ENCODE measurements around the gene CMPK1. TPM values are rescaled to one million over a fixed set of nuclear protein-coding genes. Genes with fewer than 3 reads are reported as not detected.

Gene CMPK1
- total and polyA plus RNA-seq, 10 of the 15 experiments (the other 5 are each of a cell fraction or from before 2014, with no cell fraction given): 43.7 to 159 (median 85.6) TPM

- no peak for TF ChIP-seq IRF3 (IDR thresholded peaks at IDR 0.05)
Measured at GRCh38 chr1:47416319-47417169, 83.0 kb downstream of the CMPK1 start (continued).

- Histone ChIP-seq H3K9ac (ENCODE audit: control insufficient read depth, insufficient read depth, low read length) (no peak overlapping the region), H3K27ac (ENCODE audit: control insufficient read depth, insufficient read depth) (no peak overlapping the region), H3K4me3 (no peak overlapping the region), H2AFZ (ENCODE audit: control insufficient read depth, low read depth, low read length) (no peak overlapping the region), H3K4me2 (ENCODE audit: control insufficient read depth, insufficient read depth) (no peak overlapping the region), H3K36me3 (ENCODE audit: control insufficient read depth in 2 of 2, insufficient read depth in 2 of 2, low read length in 1 of 2) (no peaks in the 10 kb centered on the region), H3K79me2 (ENCODE audit: control insufficient read depth, insufficient read depth, low read length) (no peaks in the 10 kb centered on the region), H3K27me3 (replicated peaks in 1 of 2; ENCODE audit: control insufficient read depth in 2 of 2, insufficient read depth in 2 of 2, low read length in 1 of 2) (peaks cover 5 to 8% of the 10 kb centered on the region in 2 experiments; a peak in 3 of 4 replicates), H3K4me1 (ENCODE audit: control insufficient read depth, insufficient read depth, low read length) (peaks cover 5% of the 10 kb centered on the region; the same call in 1 of the 2 replicates), H4K20me1 (ENCODE audit: control insufficient read depth, insufficient read depth) (no peaks in the 10 kb centered on the region), H3K9me3 (replicated peaks; ENCODE audit: control insufficient read depth, insufficient read depth, low read length) (no peaks in the 10 kb centered on the region)
- ChIA-PET CTCF (interaction anchor here (0.7 to 1.2 kb wide), 3 partner anchors 14 to 28 kb away, joined by 3 to 5 read pairs (median 3); no protein-coding TSS in a partner anchor), SMC1A (ENCODE audit: uncharacterized antibody, unreplicated experiment) (interaction anchor here (0.8 kb wide), 1 partner anchor 15 kb away, joined by 3 read pairs; no protein-coding TSS in a partner anchor), RAD21 (ENCODE audit: unreplicated experiment) (no interaction called here), POLR2A (no interaction called here)
- DNase-seq (ENCODE audit: low read depth, low spot score) (no peak), FAIRE-seq (no peak), ATAC-seq (no peak)
- no peak for TF ChIP-seq TAF1 (IDR thresholded peaks at IDR 0.05; ENCODE audit: borderline replicate concordance, low read depth, low read length)
- TF ChIP-seq HCFC1 (IDR thresholded peaks at IDR 0.05; ENCODE audit: low read length): no peak
- no peak for TF ChIP-seq ASH2L (IDR thresholded peaks at IDR 0.05; ENCODE audit: borderline replicate concordance, low read depth)
- TF ChIP-seq EGR1 (IDR thresholded peaks at IDR 0.05; ENCODE audit: borderline replicate concordance in 1 of 2, low read depth in 2 of 2, low read length in 2 of 2): no peak
- no peak for TF ChIP-seq TCF3 (IDR thresholded peaks at IDR 0.05; ENCODE audit: borderline replicate concordance, insufficient read depth, low read depth, low read length)
- TF ChIP-seq POLR2A (IDR thresholded peaks at IDR 0.05; ENCODE audit: low read depth, low read length): no peak
- no peak for TF ChIP-seq STAT1 (conservative IDR thresholded peaks at IDR 0.05)
- TF ChIP-seq RCOR1 (conservative IDR thresholded peaks at IDR 0.05; ENCODE audit: low read depth, low read length): no peak
- TF ChIP-seq CBX5 (IDR thresholded peaks at IDR 0.05; ENCODE audit: low read depth): no peak
- TF ChIP-seq SP1 (IDR thresholded peaks at IDR 0.05; ENCODE audit: low read depth, low read length): no peak
- TF ChIP-seq E2F4 (IDR thresholded peaks at IDR 0.05; ENCODE audit: low read depth, low read length): no peak
- TF ChIP-seq PKNOX1 (IDR thresholded peaks at IDR 0.05): no peak
- TF ChIP-seq ZBED1 (IDR thresholded peaks at IDR 0.05; ENCODE audit: borderline replicate concordance): no peak
- no peak for TF ChIP-seq YBX1 (IDR thresholded peaks at IDR 0.05)
- no peak for TF ChIP-seq RAD21 (IDR thresholded peaks at IDR 0.05; ENCODE audit: insufficient read depth, low read depth, low read length)
- TF ChIP-seq ZSCAN29 (IDR thresholded peaks at IDR 0.05): no peak
- TF ChIP-seq RELA (IDR thresholded peaks at IDR 0.05; ENCODE audit: borderline replicate concordance, partially characterized antibody): no peak
- no TSS peak for BruUV-seq (replicated peaks)
- in situ Hi-C loops (cut with MboI) (no loop called here), intact Hi-C loops (cut with micrococcal nuclease; ENCODE audit: unreplicated experiment) (no loop called here)
- 73% methylated on average over 28 of the region's 39 CpGs for WGBS (ENCODE audit: insufficient coverage, insufficient replicate concordance, low lambda C conversion rate, missing lambda C conversion rate)
Measured at GRCh38 chr1:47417170-47418044, 83.8 kb downstream of the CMPK1 start.
